ENCODE results near the gene PPEF1.

The PPEF1 gene

DNA sequence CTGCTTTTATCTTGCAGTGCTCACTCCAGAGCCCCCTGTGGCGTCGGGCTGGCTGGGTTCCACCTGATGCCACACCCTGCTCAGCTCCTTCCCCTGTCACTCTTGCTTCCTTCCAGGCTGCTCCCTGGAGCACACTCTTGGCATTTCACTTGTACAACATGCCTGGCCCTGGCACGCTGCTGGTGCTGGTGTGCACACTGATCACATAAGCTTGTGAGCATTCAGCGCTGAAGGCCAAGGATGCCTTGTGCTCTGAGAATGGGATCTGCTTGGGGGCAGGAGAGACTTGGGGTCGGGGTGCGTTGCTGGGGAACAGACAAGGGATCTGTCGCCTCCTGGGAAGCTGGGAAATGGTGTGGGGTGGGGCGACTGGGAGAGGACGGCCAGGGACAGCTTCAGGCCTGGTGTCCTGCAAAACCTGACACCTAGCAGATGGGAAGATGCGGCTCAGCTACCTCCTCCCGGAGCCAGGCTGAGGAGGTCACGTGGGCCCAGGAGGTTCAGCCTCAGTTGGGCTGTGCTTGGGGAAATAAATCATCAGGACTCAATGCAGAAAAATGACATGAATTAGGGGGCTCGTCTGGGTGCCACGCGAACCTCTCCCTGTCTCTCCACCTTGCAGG is 167.9 kb downstream of the PPEF1 start:
- in situ Hi-C loops (cut with MboI; ENCODE audit: low sequenced_read_pairs): no loop called here

DNA sequence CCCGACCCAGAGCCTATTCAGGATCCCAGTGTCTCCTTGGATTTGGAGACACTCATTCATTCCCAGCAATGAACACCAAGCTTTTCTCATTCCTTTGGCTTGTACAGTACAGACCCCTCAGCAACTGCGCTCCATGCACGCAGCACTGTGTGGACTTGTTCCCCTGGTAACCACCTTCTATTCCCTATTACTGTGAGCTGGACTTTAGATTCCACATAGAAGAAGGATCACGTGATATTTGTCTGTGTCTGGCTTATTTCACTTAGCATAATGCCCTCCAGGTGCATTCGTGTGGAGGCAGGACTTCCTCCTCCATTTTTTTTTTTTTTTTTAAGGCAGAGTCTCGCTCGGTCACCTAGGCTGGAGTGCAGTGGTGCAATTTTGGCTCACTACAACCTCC is 170.0 kb downstream of the PPEF1 start:
- in situ Hi-C loops (cut with MboI; ENCODE audit: low sequenced_read_pairs): no loop called here

Data from hTERT RPE-1 (cell line).